NCI-H446 treated with DMSO at 0.1 percent for 48 hours (cell line): ENCODE measurements around the gene AP2B1.

ENCODE experiments used
- DNase-seq: peaks from one replicate; lab custom pipeline; 2025; lab: John Stamatoyannopoulos, UW

The AP2B1 gene

GRCh38 chr17:35630530-35631148, 43.5 kb downstream of the AP2B1 start:
- no peak for DNase-seq

GRCh38 chr17:35641032-35641431, 53.9 kb downstream of the AP2B1 start:
- peak; percentile 2 for DNase-seq

GRCh38 chr17:35645923-35646322, 58.8 kb downstream of the AP2B1 start:
- DNase-seq, result no peak

GRCh38 chr17:35651467-35651866, 64.3 kb downstream of the AP2B1 start:
- DNase-seq, result no peak

- DNase-seq, result no peak
Measured at GRCh38 chr17:35653619-35654361, 66.7 kb downstream of the AP2B1 start.

GRCh38 chr17:35655303-35655702, 68.2 kb downstream of the AP2B1 start:
- no peak for DNase-seq

- no peak for DNase-seq
Measured at GRCh38 chr17:35660902-35661301, 73.8 kb downstream of the AP2B1 start.

GRCh38 chr17:35664685-35665084, 77.6 kb downstream of the AP2B1 start:
- no peak for DNase-seq

- DNase-seq, result no peak
Measured at GRCh38 chr17:35665662-35666061, 78.5 kb downstream of the AP2B1 start.

GRCh38 chr17:35666070-35666469, 78.9 kb downstream of the AP2B1 start:
- no peak for DNase-seq

GRCh38 chr17:35666967-35667532, 79.9 kb downstream of the AP2B1 start:
- no peak for DNase-seq

- DNase-seq, result no peak
Measured at GRCh38 chr17:35668802-35669201, 81.7 kb downstream of the AP2B1 start.

GRCh38 chr17:35674552-35674951, 87.4 kb downstream of the AP2B1 start:
- no peak for DNase-seq

- DNase-seq, result no peak
Measured at GRCh38 chr17:35676441-35676840, 89.3 kb downstream of the AP2B1 start.

- DNase-seq, result no peak
Measured at GRCh38 chr17:35679007-35679682, 92.0 kb downstream of the AP2B1 start.

- no peak for DNase-seq
Measured at GRCh38 chr17:35683591-35683990, 96.5 kb downstream of the AP2B1 start.

- DNase-seq, result peak; percentile 30
Measured at GRCh38 chr17:35684055-35684802, 97.1 kb downstream of the AP2B1 start.

GRCh38 chr17:35692512-35693210, 105.5 kb downstream of the AP2B1 start:
- no peak for DNase-seq

GRCh38 chr17:35693662-35694061, 106.5 kb downstream of the AP2B1 start:
- DNase-seq, result no peak

- no peak for DNase-seq
Measured at GRCh38 chr17:35694906-35695305, 107.8 kb downstream of the AP2B1 start.

GRCh38 chr17:35695613-35696012, 108.5 kb downstream of the AP2B1 start:
- no peak for DNase-seq

GRCh38 chr17:35698800-35699199, 111.7 kb downstream of the AP2B1 start:
- DNase-seq, result no peak
